Measurements from ENCODE around the gene FNBP1L.
A peak's percentile ranks its signal among the peaks of the same experiment; 100 is the strongest.

Gene FNBP1L

DNA sequence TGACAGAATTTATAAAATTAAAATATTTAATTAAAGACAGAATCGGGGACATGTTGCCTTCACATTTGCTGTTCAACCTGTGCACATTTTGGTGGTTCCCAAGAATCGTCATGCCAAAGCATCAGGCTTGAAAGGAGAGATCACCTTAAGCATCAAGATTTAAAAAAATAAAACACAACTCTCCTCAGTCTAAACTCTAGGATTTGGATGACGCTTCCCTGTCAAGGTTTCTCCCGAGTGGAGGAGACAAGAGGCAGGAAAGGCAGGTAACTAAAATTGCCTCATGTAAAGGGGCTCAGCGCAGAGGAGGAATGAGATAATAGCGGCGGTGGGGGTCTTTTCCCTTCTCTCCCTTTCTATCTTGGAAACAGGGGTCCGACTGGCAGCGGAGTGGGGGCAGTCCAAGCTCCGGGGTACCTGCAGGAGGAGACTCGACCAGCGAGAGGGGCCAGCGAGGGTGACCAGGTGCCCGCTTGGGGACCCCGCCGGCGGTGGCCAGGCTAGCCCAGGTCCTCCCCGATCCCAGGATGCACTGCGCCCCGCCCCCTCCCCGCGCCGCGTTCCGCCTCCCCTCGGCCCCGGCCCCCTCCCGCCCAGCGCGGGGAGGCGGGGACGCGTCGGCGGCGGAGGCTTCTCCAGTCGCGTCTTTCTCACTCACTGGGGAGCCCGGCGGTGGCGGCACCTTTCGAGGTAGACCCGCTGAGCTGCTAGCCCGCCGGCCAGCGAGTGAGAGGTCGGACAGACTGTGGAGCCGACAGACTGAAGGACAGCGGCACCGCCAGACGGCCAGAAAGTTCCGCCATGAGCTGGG, at the start of gene FNBP1L:
FNBP1L (plus strand) TSS at position 638 of the 811 bp plus-strand sequence; CDS start at position 802, 164 bp downstream.
- peak; percentile 71 for DNase-seq (ENCODE audit: low spot score)

DNA sequence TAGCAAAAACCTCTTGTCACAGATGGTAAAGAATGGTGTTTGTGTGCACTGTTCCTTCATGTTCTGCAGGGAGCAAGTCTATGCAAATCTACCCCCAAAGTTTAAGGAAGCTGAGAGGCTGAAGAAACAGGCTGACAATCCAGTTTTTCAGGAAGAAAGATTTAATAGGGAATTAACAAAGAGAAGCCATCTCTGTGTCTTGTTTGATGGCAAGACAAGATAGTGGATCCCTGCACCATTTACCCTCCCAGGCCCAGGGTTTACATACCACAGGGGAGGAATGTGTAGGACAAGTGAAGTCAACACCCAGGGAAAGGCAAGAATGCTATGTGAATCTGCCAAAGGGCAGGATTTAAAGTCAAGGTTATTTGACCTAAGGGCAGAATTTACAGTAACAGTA, 48.1 kb upstream of the FNBP1L start:
- no peak for DNase-seq (ENCODE audit: low spot score)

DNA sequence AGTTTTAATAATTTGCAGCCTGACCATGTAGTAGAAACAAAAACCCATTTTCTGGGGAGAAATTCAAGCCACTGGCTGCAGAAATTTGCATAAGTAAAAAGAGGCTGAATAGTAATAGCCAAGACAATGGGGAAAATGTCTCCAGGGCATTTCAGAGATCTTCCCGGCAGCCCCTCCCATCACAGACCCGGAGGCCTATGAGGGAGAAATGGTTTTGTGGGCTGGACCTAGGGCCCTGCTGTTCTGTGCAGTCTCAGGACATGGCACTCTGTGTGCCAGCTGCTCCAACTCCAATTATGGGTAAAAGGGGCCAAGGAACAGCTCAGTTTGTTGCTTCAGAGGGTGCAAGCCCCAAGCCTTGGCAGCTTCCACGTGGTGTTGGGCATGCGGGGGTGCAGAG, 39.7 kb upstream of the FNBP1L start:
- no peak for DNase-seq (ENCODE audit: low spot score)

DNA sequence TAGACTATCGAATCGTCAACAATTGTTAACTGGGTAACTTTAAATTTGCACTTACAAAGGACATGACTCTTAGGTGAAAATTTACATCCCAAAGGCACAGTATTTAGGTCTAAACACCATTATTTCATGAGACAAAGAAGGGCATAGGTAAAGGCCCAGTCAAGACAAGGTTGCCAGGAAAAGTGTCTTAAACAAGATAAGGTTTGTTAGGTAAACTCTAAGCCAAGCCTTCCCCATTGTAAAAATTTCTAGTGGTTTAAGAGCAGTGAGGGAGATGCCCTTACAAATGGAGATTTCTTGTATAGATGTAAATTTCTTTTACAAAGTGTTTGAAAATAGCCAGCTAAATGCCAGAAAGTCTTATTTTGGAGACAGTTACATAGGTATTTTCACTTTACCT, 36.9 kb upstream of the FNBP1L start:
- no peak for DNase-seq (ENCODE audit: low spot score)

DNA sequence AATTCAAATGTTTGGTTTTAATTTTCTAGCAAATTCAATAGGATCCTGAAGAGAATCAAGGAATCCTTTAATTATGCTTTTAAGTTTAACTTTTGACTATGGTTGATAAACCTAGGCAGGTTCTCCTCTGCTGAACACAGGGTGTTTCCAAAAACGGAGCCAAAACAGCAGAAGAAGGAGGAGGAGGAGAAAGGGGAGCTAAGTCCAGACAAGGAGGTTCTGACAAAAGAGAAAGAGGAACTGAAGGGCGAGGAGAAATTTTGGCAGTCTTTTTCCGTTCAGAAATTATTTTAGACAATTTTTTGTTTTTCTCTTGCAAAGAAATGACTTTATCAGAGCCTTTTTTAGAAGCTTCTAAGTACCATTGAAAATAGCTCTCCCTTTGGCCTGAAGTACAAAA, 33.2 kb upstream of the FNBP1L start:
- no peak for DNase-seq (ENCODE audit: low spot score)

DNA sequence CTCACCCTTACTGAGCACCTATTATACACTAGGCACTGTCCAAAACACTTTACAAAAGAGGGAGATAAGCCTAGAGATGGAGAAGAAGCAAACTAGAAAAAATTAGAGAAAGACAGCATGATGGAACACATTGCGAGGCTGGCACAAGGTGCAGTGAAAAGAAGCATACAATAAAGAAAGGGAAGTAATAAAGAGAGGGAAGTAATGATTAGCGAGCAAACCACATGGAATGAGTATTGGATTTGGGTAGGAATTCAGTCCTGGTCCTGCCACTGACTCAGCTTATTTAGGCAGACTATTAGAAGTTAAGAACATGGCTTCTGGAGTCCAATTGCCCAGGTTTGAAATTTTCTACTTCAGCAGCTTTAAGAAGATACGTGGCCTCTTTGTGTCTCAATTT, 32.6 kb upstream of the FNBP1L start:
- no peak for DNase-seq (ENCODE audit: low spot score)

DNA sequence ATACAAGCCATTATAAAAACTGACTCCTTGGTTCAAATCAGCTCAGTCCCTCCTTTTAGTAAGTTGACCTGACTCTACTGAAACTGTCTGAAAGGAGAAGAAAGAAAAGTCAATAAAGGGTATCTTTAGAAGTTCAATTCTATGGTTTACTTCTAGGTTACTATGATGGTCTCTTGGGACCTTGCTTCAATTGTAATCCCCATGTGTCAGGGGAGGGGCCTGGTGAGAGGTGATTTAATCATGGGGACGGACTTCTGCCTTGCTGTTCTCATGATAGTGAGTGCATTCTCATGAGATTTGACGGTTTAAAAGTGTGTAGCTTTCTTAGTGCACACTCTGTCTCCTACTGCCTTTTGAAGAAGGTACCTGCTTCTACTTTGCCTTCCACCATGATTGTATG, 31.7 kb upstream of the FNBP1L start:
- no peak for DNase-seq (ENCODE audit: low spot score)

DNA sequence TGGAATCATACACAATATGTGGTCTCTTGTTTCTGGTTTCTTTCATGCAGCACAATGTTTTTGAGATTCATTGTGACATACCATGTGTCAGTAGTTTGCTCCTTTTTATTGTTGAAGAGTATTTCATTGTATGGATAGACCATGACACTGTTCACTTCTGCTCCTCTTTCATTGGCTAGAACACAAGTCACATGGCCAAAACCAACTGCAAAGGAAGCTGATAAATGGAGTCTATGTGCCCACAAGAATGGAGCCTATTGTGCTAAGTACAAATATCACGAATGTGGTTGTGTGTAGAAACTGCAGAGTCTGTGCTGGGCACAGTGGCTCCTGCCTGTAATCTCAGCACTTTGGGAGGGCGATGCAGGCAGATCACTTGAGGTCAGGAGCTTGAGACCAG, 28.6 kb upstream of the FNBP1L start:
- DNase-seq (ENCODE audit: low spot score) = peak; percentile 10

DNA sequence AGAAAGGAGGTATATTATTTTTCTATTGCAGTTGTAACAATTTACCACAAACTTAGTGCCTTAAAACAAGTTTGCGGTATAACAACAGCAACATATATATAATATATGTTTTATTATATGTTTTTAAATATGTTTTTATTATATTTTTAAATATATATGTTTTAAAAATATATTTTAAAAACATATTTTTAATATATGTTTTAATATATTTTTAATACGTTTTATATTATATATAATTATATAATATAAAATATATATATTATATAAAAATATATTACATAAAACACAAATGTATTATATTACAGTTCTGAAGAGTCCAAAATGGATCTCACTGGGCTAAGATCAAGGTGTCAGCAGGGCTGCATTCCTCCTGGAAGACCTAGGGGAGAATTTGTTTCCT, 27.5 kb upstream of the FNBP1L start:
- no peak for DNase-seq (ENCODE audit: low spot score)

DNA sequence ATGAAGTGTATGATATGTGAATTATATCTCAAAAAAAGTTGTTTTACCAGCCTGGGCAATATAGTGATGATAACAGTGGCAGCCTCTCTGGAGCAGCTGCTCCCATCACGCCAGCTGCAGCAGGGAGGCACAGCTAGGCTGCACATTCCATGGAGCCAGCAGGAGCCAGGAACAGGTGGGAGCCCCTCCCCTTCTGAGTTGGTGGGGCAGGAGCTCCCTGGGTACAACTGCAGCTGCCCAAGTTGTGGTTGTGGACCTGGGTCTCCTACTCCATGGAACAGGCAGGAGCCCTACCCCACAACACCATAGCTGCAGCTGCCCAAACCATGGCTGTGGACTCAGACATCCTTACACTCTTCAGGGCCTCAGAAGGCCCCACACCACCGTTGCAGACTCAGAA, 21.7 kb upstream of the FNBP1L start:
- DNase-seq (ENCODE audit: low spot score) = no peak

DNA sequence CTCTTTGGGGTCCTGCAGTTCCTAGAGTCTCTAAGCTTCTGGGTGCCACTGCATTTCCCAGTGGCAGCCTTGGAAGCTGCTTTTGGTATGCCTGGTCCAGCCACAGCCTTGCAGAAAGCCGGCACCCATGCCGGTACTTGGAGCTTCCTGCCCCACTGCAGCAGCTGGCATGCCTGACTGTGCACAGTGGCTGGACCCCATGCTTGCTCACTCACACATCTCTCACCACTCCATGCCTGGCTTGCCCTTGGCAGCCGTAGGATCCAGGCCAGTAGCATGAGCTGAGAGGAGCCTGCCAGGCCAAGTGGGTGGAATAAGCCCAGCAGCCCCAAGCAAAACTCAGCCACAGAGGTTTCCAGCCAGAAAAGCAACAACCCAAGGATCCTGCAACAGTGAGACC, 20.3 kb upstream of the FNBP1L start:
- no peak for DNase-seq (ENCODE audit: low spot score)

DNA sequence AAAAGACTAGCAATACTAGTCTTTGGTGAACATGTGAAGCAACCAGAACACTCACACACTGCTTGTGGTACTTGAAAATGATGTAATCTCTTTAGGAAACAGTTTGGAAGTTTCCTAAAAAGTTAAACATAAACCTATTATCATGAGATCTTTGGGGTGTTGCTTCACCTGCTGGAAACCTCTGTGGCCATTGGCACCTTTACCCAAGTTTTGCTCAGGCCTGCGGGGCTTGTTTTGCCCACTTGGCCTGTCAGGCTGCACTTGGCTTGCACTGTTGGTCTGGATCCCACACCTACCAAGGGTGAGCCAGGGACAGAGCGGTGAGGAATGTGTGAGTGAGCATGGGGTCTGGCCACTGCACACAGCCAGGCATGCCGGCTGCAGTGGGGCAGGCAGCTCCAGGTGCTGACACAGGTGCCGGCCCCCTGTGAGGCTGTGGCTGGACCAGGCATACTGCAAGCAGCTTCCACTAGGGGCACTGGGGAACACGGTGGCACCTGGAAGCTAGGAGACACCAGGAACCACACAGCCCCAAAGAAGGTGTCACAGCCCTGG, 14.4 kb upstream of the FNBP1L start:
- no peak for DNase-seq (ENCODE audit: low spot score)

DNA sequence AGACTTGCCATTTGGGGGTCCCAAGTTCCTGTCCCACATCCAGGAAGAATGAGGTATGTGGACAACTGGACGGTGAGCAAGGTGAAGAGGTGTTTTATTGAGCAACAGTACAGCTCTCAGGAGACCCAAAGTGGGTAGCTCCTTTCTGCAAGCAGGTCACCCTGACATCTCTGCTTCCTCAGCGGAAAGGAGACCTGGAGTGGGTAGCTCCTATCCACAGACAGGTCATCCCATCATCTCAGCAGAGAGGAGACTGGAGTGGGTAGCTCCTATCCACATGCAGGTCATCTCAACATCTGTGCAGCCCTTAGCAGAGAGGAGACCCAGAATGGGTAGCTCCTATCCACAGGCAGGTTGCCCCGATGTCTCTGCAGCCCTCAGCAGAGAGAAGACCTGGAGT, 13.8 kb upstream of the FNBP1L start:
- no peak for DNase-seq (ENCODE audit: low spot score)

DNA sequence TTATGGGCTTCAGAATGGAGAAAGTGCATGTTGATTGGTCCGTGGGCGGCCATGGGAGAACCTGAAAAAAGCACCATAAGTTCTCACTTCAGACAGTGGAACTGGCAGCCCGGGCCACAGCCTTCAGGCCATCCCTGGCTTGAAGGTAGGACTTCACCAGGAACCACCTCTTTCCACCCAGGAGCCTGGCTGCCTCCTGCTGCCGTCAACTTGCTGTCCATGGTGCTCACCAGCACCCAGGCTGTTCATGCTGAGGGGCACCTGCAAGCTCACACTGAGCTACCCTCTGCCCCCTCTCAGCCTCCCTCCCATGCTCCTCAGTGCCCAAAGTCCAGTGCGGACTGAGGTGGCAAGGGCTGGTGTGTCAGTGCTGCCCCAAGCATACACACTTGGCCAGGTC, 12.9 kb upstream of the FNBP1L start:
- DNase-seq (ENCODE audit: low spot score) = no peak

DNA sequence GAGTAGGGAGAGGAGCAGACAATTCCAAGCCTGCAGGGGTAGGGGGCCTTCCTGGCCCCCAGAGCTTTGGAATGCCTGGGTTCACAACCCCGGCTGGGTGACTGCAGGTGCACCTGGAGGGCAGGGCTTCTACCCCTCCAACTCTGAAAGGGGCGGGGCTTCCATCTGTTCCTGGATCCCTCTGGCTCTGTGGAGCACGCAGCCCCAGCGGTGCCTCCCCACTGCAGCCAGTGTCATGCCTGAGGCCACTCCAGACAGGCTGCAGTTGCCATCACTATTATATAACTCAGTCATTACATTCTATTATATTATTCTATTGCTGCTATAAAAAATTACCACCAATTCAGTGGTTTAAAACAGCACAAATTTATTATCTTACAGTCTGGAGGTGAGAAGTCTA, 12.5 kb upstream of the FNBP1L start:
- DNase-seq (ENCODE audit: low spot score) = no peak

DNA sequence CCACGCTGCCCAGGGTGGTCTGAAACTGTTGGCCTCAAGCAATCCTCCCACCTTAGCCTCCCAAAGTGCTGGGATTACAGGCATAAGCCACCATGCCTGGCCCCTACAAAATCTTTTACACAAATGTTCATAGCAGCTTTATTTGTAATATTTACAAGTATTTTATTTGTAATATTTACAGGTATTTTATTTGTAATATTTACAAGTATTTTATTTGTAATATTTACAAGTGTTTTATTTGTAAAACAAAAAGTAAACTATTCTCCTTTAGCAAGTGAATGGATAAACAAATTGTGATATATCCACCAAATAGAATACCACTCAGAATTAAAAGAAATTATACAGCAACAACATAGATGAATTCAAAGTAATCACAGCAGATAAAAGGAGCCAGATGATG, 11.4 kb upstream of the FNBP1L start:
- no peak for DNase-seq (ENCODE audit: low spot score)

DNA sequence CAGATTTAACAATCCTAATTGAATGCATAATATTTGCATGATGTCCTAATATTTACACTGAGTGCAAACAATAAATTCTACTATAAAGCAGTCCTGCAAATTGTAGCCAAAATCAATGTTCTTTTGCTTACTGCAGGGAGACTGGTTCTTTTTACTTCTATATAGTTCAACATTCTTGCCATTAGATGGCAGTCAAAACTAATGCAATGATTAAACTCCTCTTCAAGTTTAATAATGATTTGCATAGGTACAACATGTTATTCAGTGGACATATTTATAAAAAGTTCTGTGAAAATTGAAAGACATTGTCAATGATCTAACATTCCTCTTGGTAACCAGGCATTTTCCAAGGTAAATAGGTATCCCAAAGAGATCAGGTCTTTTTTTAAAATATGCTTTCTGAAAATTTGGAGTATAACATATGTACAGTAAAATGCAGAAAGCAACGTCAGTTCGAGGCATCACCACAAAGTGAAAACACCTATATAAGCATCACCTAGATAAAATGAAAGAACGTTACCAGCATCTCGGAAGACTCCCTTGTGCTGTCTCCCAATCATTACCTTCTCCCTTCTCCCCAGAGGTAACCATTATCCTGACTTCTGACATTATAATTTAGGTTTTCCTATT, 9.8 kb upstream of the FNBP1L start:
- DNase-seq (ENCODE audit: low spot score) = peak; percentile 67

DNA sequence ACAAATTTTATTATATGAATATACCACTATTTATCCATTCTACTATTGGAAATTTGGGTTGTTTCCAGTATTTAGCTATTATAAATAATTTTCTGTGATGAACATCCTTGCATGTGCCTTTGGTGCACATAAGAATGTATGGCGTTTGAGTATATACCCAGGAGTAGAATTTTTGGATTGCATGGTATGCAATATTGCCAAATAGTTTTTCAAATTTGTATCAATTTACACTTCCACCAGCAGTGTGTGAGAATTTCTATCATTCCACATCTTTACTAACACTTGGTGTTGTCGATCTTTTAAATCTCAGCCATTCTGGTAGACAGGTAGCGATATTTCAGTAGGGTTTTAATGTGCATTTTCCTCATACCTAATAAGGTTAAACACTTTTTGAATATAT, 9.2 kb upstream of the FNBP1L start:
- no peak for DNase-seq (ENCODE audit: low spot score)

DNA sequence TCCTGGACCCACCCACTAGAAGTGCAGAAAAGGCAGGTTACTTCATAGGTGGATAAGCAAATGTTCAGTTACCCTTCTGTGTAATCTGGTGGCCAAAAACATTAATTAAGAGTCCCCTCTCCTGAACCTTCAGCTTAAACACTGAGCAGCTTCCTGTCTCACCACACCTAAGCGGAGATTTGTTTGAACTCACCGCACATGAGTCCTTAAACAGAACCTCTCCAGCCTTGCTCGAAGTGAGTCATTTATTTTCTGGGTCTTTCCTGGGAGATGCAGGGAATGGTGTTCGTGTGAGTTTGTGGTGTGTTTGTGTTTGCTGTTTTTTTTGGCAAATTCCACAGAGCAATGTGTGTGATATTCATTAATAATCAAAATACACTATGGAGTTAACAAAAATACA, 7.6 kb upstream of the FNBP1L start:
- DNase-seq (ENCODE audit: low spot score) = no peak

DNA sequence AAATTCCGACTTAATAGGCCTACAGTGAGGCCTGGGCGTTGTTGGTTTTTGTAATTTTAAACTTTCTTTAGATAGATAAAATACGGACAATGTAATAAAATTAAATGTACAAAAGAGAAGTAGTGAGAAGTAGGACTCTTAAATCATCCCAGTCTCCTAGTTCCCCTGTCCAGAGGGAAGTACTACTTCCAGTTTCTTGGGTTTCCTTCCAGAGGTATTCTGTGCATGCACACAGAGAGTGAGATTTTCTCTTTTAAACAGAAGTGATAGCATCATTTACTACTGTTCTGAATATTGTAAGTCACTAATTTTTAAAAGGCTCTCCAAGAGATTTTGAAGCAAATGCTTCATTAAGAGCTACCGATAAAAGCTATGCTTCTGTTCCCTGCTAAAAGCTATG, 7.2 kb upstream of the FNBP1L start:
- no peak for DNase-seq (ENCODE audit: low spot score)

DNA sequence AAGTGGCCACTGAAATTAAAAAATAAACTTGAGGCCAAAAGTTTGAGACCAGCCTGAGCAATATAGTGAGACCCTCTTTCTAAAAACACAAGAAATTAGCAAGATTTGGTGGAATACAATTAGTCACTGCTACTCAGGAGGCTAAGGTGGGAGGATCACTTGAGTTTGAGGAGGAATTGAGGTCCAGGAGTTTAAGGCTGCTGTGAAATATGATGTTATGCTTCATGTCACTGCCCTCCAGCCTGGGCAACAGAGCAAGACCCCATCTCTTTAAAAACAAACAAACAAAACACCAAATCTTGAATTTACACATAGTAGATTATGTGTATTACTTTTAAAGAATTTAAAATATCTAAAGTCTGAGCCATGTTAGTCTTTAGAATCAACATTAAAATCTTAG, 6.3 kb upstream of the FNBP1L start:
- no peak for DNase-seq (ENCODE audit: low spot score)

DNA sequence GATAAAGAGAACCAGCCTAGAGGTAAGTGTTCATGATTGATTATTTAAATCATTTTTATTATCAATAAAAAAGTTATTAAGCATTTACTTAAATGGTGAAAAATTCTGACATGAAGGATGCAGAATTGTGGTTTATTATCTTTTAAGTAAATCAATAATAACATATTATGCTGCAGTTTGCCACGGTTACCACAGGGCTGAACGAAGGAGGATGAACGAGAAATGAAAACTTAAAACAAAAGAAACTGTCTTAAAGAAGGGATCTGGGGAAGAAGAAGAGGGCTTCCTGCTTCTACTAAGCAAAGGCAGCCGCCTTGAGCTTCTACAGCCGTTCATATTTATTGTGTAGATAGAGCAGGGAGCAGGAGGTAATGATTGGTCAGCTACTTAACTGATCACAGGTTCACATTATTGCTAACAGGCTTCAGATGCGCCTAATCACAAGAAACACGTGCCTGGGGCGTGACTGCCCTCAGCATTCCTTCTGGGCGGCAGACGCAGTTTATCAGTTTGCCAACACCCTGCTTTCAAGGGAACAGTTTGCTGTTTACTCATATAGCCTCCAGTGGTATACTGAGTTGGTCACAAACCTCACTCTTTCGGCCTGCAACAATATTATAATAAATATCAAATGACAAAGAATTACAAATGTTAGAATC, 5.8 kb upstream of the FNBP1L start:
- DNase-seq (ENCODE audit: low spot score) = no peak

DNA sequence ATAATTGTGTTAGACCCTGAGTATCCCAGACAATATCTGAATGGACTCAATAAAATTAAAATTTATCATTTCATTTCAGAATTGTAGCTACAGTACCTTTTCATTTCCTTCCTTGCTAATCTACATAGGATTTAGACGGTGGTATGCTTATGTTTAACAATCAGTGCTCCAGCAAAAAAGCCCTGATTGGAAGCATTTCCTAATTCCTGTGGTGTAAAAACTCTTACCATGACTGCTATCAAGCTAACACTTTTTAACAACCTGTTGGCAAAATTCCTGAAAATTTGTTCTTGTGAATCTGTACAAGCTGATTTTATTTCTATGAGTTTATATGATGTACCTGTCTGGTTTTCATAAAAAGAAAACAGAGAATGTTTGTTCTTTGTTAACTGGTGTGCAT, 5.2 kb upstream of the FNBP1L start:
- DNase-seq (ENCODE audit: low spot score) = no peak
